ENCODE measurements around the gene PDE6G. TPM values are rescaled to one million over a fixed set of nuclear protein-coding genes. Genes with fewer than 3 reads are reported as not detected.
A peak's percentile ranks its signal among the peaks of the same experiment; 100 is the strongest.

Gene PDE6G
- total and polyA plus RNA-seq, 11 donors: 0.67 to 2.3 (median 1.1) TPM; not detected in 7

DNA sequence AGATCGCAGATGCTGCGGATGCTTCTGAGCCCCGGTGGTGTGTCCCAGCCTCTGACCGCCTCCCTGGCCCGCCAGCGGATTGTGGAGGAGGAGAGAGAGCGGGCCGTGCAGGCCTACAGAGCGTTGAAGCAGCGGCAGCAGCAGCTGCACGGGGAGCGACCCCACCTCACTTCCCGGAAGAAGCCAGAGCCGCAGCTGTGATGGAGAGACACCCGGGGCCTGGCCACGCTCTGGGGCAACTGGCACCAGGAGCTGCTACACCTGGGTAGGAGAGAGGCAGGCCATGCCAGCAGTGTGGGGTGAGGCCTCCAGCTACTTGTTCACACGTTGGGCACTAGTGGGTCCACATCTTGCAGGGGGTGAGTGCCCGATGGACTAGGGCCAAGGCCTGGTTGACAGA is 16.2 kb upstream of the PDE6G start:
- peaks cover 0 to 65% (median 50%) of the 10 kb centered on the region in 9 donors for H3K36me3 ChIP-seq
- no peak for DNase-seq
- TF ChIP-seq POLR2A (IDR thresholded peaks at IDR 0.05): no peak
- no peak for TF ChIP-seq CTCF (IDR thresholded peaks at IDR 0.05)

GRCh38 chr17:81667754-81668153 is 11.4 kb upstream of the PDE6G start:
- no peaks in the 10 kb centered on the region for H3K27me3 ChIP-seq
- H3K27ac ChIP-seq: no peak overlapping the region
- H3K4me1 ChIP-seq: peaks cover 0 to 29% (median 16%) of the 10 kb centered on the region in 12 donors
- 88 to 89% (median 88%) methylated on average over 18 of the region's 18 CpGs for WGBS, 4 donors
- no peak for ATAC-seq
- intact Hi-C loops (cut with DNase I): loop anchor here in 3 of 10 donors (2.0 kb wide), 2 partner anchors 15 to 31 kb away; partner anchors contain the start of genes NPLOC4 (in 2 of the 3), TSPAN10 (in 2 of the 3) and ARL16 (in 1 of the 3)
- peaks cover 0 to 54% (median 37%) of the 10 kb centered on the region in 9 donors for H3K36me3 ChIP-seq
- H3K4me3 ChIP-seq: peak overlapping the region in 6 of 12 donors; percentile 77 to 100 (median 90)
- TF ChIP-seq CTCF (IDR thresholded peaks at IDR 0.05): no peak
- no peak for TF ChIP-seq POLR2A (IDR thresholded peaks at IDR 0.05)
- DNase-seq: no peak
- no peaks in the 10 kb centered on the region for H3K9me3 ChIP-seq

More for the DNA sequence above, 16.2 kb upstream of the PDE6G start:
- intact Hi-C loops (cut with DNase I): no loop called here
- no peak for ATAC-seq
- WGBS, 4 donors: 81 to 86% (median 83%) methylated on average over 12 to 18 of the region's 18 CpGs
- H3K27me3 ChIP-seq: no peaks in the 10 kb centered on the region
- H3K27ac ChIP-seq: no peak overlapping the region
- no peak overlapping the region for H3K4me3 ChIP-seq
- H3K9me3 ChIP-seq: no peaks in the 10 kb centered on the region
- peaks cover 0 to 11% (median 3%) of the 10 kb centered on the region in 12 donors for H3K4me1 ChIP-seq

DNA sequence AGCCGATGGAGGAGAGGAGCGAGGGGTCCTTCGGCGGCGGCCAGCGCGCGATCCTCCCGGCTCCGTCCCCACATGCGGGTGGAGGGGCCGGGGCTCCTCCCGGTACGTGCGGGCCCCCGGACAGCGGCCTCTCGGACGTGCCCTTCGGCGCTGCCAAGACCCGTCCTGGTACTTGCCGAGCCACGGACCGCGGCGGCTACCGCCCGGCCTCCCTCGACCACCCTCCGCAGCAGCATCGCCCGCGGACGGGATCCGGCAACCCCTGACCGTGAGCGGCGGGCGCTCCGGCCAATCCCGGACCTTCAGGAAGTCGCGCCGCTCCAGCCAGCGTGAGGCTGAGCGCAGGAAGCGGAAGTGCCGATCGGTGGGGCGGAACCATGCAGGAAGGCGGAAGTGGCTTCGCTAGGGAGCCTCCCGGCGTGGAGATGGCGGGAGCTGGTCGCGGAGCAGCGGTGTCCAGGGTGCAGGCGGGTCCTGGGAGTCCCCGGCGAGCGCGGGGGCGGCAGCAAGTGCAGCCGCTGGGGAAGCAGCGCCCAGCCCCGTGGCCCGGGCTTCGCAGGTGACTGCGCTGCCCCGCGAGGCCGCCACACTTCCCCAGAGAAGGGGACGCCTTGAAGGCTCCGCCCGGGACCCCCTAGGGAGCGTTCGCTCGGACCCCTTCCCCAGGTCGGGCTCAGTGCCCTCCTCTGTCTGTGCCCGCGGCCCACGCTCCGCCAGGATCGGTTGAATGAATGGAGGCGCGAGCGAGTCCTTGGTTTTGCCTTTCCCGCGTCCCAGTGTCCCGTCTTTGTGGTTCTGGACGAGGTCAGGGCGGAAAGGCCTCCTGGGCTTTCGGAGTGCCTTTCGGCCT is 10.2 kb upstream of the PDE6G start, which contains the start of the genes CCDC137 and OXLD1:
CCDC137 (plus strand) TSS at position 396 of the 850 bp plus-strand sequence; CDS start at position 426, 30 bp downstream.
OXLD1 (minus strand) TSS at position 264 of the 850 bp plus-strand sequence; CDS start at position 236, 28 bp downstream.
- peak within 1 kb of the TSS; percentile 77 to 100 (median 94) for H3K4me3 ChIP-seq
- peak within 1 kb of the TSS; percentile 62 to 95 (median 88) for H3K27ac ChIP-seq
- H3K27me3 ChIP-seq: no peaks in the 10 kb centered on the region
- TF ChIP-seq POLR2A (IDR thresholded peaks at IDR 0.05) (peak; percentile 64 to 95), CTCF (IDR thresholded peaks at IDR 0.05) (no peak)
- ATAC-seq: peak; percentile 97 to 100 (median 99)
- WGBS, 4 donors: 0 to 1% (median 0%) methylated on average over 62 to 96 of the region's 96 CpGs
- intact Hi-C loops (cut with DNase I): loop anchor here in 3 of 10 donors (2.0 kb wide), 2 partner anchors 16 to 30 kb away; partner anchors contain the start of genes NPLOC4 (in 2 of the 3), TSPAN10 (in 2 of the 3) and ARL16 (in 1 of the 3)
- H3K36me3 ChIP-seq: peaks cover 0 to 42% (median 26%) of the 10 kb centered on the region in 9 donors
- peaks cover 0 to 29% (median 16%) of the 10 kb centered on the region in 12 donors for H3K4me1 ChIP-seq
- no peaks in the 10 kb centered on the region for H3K9me3 ChIP-seq
- peak; percentile 97 to 98 (median 98) for DNase-seq

DNA sequence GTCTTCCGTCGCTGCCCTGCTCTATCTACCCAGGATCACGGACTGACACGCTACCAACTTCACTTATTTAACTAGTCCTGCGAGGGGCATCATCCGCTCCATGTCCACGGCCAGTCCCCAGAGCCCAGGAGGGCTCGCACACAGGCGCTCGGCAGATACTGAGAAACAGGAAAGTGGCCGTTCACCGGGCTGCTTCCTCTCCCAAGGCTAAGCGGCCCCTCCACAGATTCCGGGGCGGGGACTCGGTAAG is 9.7 kb upstream of the PDE6G start:
- intact Hi-C loops (cut with DNase I): loop anchor here in 3 of 10 donors (2.0 kb wide), 2 partner anchors 17 to 29 kb away; partner anchors contain the start of genes NPLOC4 (in 2 of the 3), TSPAN10 (in 2 of the 3) and ARL16 (in 1 of the 3)
- WGBS, 4 donors: 0 to 1% (median 1%) methylated on average over 12 to 16 of the region's 16 CpGs

More for the DNA sequence above, 9.7 kb upstream of the PDE6G start:
- no peak for DNase-seq
- Histone ChIP-seq H3K27ac (peak overlapping the region; percentile 62 to 95 (median 88)), H3K9me3 (no peaks in the 10 kb centered on the region), H3K4me3 (peak overlapping the region; percentile 77 to 100 (median 94)), H3K4me1 (peaks cover 0 to 29% (median 16%) of the 10 kb centered on the region in 12 donors), H3K36me3 (peaks cover 0 to 36% (median 20%) of the 10 kb centered on the region in 9 donors), H3K27me3 (no peaks in the 10 kb centered on the region)
- TF ChIP-seq POLR2A (IDR thresholded peaks at IDR 0.05) (no peak), CTCF (IDR thresholded peaks at IDR 0.05) (no peak)
- ATAC-seq: peak in 3 of 4 donors; percentile 1 to 28 (median 23)

Measured in heart left ventricle (tissue), 16 donors.